GM19438 (cell line): ENCODE results near the gene VAT1L.

Source experiments
- ATAC-seq: cut with Tn5 transposase; IDR thresholded peaks from one replicate; pipeline ENCODE4 v1.9.1; 2021; ENCODE audit warnings: low read depth; ENCODE audit not compliant: unreplicated experiment

The VAT1L gene

DNA sequence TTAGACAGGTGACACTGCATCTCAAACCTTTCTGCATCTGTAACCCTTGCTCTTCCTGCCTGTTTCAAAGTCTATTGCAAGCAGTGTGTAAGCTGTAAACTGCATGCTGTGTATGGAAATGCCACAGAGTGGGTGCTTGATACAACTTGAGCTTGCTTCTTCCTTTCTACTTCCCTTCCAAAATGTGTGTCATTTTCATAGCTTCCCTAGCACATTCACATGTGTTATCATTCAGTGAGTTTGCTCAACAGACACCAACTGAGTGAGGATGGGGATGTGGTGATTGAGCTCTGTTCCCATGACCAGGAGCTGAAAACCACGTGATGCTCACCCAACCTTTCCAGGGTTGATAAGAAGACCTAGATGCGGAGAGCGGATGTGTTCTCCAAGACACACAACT, 111.1 kb downstream of the VAT1L start:
- ATAC-seq = no peak

DNA sequence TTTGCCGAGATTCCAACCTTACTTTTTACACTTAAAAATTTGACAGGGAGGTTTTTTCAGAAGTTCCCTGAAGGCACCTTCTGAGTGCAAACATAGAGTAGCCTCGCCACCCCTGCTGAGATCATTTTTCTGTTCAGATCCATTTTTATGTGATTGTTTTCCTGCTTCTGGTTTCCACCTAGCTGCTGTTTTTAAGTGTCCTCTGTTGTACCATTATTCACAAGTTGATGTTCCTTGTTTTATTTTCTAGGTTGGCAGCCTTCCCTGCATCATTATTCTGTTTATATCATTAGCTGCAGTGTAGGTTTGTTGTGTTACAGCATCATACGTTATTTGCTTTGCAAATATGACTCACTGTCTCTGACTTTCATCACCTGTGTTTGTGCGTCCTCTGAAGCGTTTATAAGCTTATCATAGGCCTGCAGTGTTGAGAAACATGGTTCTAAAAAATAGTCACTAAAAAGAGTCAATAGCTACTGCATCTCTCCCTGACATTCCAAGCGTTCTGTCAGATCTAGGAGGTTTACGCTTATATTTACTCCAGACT, 117.1 kb downstream of the VAT1L start:
- ATAC-seq = no peak

DNA sequence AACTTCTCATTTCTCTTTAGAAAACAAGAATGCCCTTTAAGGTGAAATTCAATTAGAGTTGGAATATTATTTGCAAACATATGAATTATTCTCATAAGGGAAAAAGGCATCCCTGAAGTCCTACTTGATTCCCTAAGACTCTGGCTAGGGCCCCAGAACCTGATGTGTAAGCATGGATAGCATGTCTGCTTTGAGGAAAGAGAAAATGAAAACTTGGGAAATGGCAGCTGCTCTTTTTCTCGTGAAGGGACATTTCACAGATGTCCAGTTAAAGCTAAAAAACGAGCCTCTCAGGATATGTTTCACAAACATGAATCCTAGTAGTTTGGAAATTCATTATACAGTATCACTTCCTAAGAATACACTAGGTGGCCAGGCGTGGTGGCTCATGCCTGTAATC, 121.7 kb downstream of the VAT1L start:
- ATAC-seq = no peak

DNA sequence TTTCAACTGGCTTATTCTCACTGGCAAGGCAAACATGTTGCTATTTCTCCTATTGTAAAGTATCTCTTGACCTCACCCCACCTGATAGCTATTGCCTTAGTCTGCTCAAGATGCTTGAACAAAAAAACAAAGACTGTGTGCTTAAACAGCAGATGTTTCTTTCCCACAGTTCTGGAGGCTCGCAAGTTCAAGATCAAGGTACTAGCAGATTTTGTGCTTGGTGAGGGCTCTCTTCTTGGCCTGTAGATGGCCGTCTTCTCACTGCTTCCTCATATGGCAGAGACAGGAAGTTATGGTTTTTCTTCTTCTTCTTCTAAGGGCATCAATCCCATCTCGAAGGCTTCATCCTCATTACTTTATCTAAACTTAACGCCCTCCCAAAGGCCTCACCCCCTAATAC, 124.3 kb downstream of the VAT1L start:
- no peak for ATAC-seq

DNA sequence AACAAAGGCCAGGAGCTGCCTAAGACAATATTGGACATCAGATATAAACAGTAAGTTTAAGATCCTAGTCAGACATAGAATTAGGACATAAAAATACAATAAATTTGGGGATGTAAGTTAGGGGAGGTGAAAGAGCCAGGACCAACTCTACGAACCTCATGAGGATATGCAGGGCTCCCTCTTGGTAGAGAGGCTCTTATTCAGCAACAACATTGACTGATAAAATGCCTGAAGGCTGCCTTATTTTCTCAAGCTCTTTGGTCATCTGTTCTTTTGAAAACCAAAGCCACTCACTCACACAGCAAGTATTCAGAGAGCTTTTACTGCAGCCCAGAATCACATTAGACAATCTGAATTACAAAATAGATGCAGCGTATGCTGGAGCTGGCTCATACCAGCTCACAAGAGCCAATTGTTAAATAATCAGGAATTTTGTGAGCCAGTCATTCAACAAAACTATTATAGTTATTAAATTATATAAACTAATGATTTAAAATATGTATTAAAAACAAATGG, 125.4 kb downstream of the VAT1L start:
- ATAC-seq = no peak

DNA sequence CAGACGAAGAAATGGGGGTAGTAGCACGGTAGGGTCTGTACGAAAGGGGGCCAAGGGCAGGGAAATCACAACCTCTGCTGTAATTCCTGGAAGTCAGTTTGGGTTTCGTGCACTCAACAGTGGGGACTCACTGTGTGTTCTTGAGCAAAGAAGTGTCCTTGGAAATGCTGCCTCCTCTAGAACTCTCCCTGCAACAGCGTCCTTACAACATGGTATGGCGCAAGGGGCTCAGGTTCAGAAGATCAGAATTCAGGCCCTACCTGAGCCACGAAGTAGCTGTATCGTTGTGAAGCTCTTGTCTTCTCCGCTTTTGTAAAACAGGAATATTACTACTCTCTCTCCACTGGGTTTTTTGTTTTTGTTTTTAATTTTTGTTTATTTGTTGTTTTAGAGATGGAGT, 127.7 kb downstream of the VAT1L start:
- no peak for ATAC-seq

DNA sequence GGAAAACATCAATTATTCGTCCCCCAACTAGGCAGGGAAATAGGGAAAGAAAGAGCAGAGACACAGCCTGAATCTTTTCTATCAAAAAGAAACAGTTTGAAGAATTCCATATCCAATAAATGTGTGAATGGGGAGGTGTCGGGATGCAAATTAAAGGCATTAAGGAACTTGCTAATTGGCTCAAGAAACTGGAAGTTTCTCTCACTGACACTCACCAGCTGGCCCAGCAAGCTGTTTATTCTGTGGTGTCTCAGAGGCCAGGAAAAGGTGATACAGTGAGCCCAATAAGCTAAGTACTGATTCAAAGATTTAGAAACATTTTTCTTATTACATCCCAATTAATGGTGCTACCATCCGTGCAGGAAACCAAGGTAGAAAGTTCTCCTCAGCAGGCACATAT, 129.6 kb downstream of the VAT1L start:
- no peak for ATAC-seq

DNA sequence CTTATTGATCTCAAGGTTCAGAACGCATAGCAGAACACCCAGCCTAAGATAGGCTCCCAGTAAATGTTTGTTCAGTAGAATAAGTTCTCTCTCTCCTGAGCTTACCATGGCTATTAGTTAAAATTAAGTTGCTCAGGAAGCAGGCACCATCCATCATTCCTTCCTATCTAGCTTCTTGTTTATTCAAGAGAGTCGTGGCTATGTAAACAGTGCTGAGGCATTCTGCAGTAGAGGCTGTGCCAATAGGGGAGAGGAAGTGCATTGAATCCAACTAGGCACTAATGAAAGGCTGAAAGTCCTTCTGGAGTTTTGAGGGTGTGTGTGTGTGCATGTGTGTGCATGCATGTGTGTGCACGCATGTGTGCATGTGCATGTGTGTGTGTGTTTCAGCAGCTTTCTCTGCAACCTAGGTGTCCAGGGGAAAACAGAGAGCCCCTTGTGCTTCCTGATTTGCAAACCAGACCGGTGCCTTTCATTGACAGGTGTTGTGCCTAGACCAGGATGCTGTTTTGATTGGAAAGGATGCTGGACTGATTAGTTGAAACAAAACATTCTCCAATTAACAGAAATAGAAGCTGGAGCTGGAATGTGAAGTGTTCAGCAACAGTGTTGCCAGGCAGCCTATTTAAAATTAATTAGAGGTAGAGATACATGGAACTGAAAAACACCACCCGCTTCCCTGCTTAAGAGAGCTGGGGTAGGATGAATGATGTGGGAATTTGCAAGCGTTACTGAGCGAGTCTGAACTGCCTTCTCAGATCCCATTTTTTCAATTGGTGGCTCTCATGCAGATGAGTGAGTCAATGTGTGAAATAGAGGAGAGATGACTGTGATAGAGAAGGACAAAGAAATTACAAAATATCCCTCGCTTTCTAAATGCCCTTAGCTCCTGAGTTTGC, 130.7 kb downstream of the VAT1L start:
- ATAC-seq = no peak

DNA sequence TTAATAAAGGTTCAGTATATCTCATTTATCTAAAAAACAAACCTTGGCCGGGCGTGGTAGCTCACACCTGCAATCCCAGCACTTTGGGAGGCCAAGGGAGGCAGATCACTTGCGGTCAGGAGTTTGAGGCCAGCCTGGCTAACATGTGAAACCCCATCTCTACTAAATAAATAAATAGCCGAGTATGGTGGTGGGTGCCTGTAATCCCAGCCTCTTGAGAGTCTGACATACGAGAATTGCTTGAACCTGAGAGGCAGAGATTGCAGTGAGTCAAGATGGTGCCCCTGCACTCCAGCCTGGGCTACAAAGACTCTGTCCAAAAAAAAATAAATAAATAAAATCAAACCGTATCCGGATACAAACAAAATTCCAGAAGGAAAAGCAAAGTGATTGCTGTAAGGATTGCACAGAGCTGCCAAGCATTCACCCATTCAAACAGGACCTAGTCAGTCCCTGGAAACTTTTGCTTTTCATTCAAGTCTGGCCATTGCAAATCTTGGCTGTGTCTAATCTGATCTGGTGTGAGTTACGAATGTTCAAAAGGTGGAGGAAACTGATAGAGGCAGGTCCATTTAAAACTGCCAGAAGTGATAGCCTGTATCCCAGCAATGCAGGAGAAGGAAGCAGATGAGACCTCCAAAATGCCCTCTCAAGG, 131.5 kb downstream of the VAT1L start:
- no peak for ATAC-seq

DNA sequence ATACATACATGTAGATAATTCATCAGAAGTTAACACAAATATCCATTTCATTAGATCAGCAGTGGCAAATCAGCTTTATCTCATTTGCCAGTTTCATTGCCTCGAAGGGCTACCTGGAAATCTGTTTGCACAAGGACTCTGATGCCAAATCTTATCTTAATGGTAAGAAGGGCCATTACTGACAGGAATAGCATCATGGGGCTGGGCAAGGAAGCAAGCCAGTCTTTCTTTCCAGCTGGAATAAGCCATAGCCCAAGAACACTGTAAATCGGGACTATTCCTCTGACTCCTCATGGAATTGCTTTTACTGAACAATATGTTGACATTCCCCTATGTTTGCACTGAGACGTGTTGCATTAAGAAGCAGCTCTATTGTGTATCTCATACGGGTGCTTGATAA, 132.6 kb downstream of the VAT1L start:
- no peak for ATAC-seq

DNA sequence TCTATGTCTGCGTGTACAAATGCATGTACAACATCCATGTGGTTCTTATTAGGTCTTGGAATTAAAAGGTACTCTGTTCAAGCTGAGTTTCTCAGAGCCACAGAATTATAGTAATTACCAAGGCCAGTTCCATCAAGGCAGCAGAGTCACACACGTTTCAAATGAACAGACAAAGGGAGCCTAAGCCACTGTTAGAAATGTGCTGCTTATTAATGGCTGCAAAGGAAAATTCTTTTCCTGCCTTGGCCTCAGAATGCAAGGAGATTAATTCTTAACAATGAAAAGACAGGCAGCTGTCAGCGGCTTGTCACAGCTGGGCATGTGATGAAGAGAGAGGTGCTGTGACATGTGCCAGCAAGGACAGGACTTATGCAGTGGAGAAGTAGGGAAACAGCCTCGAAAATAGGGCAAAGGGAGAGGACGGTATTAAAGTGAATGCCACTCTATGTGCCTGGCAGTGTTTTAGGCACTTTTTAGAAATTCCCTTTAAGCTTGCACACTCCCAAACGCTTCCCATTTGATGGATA, 133.9 kb downstream of the VAT1L start:
- ATAC-seq = no peak

DNA sequence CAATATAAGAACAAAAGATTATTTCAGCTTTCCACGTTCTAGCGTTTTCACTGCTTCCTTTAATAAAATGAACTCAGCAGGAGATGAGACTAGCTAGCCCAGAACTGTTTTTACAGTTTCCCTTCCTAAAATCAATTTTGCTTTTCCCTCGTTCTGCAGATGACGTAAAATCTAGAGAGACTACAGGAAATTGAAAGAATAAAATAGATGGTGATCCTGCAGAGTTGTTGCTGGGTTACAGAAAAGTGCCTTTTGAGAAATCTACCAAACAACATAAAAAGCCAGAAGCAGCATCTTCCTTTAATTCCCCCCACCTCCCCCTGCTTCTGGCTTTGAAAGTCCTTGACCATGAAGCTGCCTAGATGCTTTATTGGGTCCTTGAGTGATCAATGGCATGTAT, 137.2 kb downstream of the VAT1L start:
- no peak for ATAC-seq

DNA sequence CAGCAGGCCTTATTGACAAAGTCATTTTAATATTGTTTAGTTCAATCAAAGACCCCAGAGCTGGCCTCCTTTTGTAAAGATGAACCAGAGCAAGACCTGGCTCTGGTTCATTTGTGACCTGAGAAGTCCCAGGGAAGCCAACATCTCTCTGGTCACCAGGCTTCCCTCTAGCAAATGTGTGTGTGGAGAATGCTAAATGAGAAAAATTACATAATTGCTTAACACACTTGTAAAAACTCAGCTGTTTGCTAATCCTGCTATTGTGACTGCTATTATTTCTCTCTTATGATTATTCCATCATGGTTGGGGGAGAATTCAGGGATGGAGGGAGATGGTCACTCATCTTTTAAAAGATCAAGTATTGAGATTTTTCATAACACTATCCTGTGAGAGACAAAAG, 139.7 kb downstream of the VAT1L start:
- no peak for ATAC-seq

DNA sequence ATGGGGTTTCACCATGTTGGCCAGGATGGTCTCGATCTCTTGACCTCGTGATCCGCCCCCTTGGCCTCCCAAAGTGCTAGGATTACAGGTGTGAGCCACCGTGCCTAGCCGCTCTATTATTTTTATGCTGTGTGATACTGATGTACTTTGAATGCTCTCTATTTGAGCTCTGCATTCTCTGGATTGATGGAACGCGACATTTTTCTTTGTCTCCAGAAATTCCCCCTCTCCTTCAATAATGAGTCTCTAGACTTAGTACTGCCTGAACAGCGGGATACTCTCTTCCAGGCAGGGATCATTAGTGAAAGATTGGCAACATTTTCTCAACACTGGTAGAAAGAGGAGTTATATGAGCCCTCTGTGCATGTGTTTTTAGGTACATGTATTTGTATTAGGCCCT, 140.6 kb downstream of the VAT1L start:
- no peak for ATAC-seq

DNA sequence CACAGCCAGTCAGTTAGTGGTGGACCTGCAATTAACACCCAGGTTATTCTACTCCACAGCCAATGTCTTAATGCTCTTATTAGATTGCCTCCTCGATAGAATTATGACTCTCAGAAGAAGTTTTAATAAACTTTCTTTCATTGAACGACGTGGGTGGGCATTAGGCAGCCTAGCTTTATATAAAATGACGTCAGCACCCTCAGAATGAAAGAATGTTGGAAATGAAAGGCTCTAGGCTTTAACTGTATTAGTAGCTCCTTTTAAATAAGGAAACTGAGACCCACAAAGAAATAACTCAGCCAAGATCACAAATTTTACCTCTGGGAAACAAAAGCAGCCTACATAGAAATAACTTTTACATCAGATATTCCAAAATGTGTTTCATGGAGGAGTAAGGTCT, 142.7 kb downstream of the VAT1L start:
- no peak for ATAC-seq

DNA sequence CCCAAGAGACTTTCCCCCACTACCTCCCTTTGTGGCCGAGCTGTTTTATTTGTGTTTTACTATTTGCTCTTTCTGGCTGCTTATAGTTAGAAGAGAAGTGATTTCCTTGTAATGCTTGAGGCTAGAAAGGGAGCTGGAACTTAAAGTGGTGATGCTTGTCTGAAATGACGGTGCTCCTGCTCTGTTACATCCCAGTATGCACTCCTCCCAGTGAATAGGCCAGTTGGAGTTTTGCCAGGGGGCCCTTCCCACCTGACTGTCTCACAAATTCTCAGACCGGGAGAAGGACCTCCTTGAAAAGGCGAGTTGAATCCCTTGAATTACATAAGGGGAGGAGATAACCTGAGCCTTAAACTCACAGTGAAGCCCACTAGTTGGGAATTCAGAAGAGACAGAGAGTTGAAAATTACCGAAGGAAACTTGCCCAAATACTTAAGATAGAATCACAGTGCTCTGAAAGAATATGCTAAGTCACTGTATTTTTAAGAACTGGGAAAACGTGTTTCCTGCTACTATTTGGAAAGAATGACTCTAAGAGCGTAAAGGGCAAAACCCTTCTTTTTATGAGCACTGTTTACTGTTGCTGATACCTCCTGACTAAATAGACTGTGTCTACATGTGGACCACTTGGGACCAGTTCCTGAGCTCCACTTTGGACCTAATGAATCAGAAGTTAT, 149.2 kb downstream of the VAT1L start:
- ATAC-seq = no peak

DNA sequence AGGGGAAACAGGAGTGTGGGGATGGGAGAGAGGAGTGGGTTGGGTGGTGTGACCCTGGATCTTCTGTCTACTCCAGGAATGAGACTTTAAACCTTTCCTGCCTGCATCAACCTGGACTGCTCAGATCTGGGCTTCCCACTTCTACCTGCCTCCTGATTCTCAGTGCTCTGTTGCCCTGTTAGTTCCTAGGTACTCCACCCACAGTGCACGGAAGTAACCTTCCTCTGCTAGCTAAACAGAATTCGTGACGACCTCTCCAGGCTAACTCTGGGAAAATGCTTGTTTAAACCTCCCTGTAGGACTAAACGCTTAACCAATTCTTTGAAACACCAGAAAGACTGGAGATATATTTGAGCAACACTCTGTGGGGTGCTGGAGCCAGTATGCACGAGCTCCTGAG, 150.5 kb downstream of the VAT1L start:
- ATAC-seq = no peak

DNA sequence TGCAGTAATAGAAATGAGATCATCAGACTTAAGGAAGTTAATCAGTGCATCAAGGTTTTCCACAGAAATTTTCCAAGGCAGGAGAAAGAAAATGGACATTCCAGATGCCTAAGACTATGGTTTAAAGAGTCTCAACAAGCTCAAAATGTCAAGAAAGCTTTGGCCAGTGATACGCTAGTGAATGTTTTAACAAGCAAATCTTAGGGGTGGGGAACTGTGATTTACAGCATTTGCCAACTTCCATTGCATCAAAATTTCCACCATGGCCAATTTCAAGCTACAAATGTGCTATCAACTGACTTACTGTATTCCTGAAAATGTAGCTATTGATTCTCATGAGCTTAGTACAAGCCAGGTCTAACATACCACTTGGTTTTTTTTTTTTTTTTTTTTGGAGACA, 151.6 kb downstream of the VAT1L start:
- no peak for ATAC-seq

DNA sequence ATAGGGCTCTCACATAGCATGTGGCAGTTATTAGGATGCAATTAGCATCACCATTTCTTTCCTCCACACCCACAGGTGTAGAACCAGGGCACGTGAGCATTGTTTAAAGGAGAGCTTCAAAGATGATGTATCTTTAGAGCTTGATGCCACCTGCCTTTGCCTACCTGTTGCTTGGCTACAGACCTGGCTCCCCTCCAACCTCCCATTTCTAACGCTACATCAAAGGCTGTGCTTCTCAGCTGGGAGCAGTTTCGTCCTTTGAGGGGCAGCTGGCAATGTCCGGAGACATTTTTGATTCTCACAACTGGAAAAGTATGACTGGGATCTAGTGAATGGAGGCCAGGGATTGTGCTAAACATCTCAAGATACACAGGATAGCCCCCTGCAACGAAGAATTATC, 155.4 kb downstream of the VAT1L start:
- no peak for ATAC-seq

DNA sequence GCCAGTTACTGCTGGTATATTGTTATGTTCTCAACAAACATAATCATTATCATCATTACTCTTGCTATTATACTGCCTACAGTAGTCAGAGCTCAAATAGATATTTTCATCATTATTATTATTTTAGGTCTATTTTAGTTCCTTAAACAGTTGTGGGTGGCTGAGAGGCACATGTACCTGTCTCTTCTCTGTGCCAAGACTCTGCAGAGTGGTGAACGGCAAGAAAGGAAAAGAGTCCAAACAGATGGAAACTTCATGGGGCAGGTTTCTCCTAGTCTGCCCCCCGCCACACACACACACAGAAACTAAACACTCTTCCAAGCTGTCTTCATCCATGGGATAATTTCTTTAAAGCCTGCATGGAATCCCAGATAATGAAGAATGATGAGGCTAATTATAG, 156.3 kb downstream of the VAT1L start:
- no peak for ATAC-seq

DNA sequence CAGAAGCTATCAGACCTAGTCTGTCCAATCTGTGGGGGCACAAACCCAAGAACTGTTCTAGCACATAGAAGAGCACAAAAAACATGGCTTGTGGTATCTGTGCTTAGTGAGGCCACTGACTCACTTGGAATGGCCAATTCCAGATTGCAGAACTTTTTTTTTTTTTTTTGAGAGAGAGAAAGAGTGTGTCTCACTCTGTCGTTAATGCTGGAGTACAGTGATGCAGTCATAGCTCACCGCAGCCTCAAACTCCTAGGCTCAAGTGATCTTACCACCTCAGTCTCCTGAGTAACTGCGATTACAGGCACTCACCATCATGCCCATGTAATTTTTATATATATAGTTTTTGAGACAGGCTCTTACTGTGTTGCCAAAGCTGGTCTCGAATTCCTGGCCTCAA, 156.8 kb downstream of the VAT1L start:
- no peak for ATAC-seq
